HL-60 (cell line): ENCODE results near the gene TAS2R60.

Experiments used
- DNase-seq, 2 experiments: peaks; one replicate each; pipeline ENCODE4 v3.0.0-alpha.2; 2010 to 2020; ENCODE audit warnings: low read depth in 1 of 2, low spot score in 1 of 2
- H3K27ac ChIP-seq: fragments of 250-450 bp; sonication (Bioruptor Pico); replicated peaks from 2 replicates; pipeline ENCODE4 v1.5.1; 2020; ENCODE audit warnings: mild to moderate bottlenecking, moderate library complexity
- H3K27me3 ChIP-seq: fragments of 250-450 bp; sonication (Bioruptor Pico); 2 replicates; pipeline ENCODE4 v1.5.1; 2021; ENCODE audit warnings: mild to moderate bottlenecking, moderate library complexity; ENCODE audit not compliant: insufficient read depth, poor library complexity, severe bottlenecking
- H3K4me3 ChIP-seq: replicated peaks from 2 replicates; pipeline ENCODE4 v1.5.1; 2011; ENCODE audit warnings: mild to moderate bottlenecking, control low read depth, low read length; ENCODE audit not compliant: insufficient read depth
- CTCF ChIP-seq: IDR thresholded peaks from one replicate; pipeline ENCODE4 v1.5.1; 2011; ENCODE audit warnings: low read length, control low read depth, inconsistent platforms; ENCODE audit not compliant: insufficient read depth
- GABPA ChIP-seq: IDR thresholded peaks from 2 replicates; pipeline ENCODE4 v1.6.1; 2012; ENCODE audit warnings: low read depth
- POLR2AphosphoS5 ChIP-seq: IDR thresholded peaks from 2 replicates; pipeline ENCODE4 v1.6.1; 2012; ENCODE audit warnings: low read depth
- REST ChIP-seq: IDR thresholded peaks from 2 replicates; pipeline ENCODE4 v1.6.1; 2012; ENCODE audit warnings: low read depth; ENCODE audit not compliant: insufficient replicate concordance
- SPI1 ChIP-seq: IDR thresholded peaks from 2 replicates; pipeline ENCODE4 v1.6.1; 2012; ENCODE audit warnings: low read depth, mild to moderate bottlenecking, borderline replicate concordance

The TAS2R60 gene

GRCh38 chr7:143458263-143458662, 15.0 kb downstream of the TAS2R60 start:
- Histone ChIP-seq H3K27ac (no peak overlapping the region), H3K4me3 (no peak overlapping the region), H3K27me3 (no peaks in the 10 kb centered on the region)
- TF ChIP-seq GABPA: no peak
- no peak for TF ChIP-seq SPI1
- TF ChIP-seq REST: no peak
- no peak for TF ChIP-seq POLR2AphosphoS5
- TF ChIP-seq CTCF: no peak
- DNase-seq: no peak

- TF ChIP-seq REST (no peak), SPI1 (no peak), POLR2AphosphoS5 (no peak), CTCF (no peak)
- H3K27me3 ChIP-seq: no peaks in the 10 kb centered on the region
- no peak overlapping the region for H3K4me3 ChIP-seq
- H3K27ac ChIP-seq: no peak overlapping the region
- DNase-seq: no peak
Observed at GRCh38 chr7:143458681-143459080, 15.4 kb downstream of the TAS2R60 start.

GRCh38 chr7:143459359-143459758, 16.1 kb downstream of the TAS2R60 start:
- H3K27ac ChIP-seq: no peak overlapping the region
- TF ChIP-seq CTCF (no peak), REST (no peak), SPI1 (no peak), POLR2AphosphoS5 (no peak), GABPA (no peak)

More at GRCh38 chr7:143459359-143459758, 16.1 kb downstream of the TAS2R60 start:
- peaks cover 2% of the 10 kb centered on the region for H3K27me3 ChIP-seq
- H3K4me3 ChIP-seq: no peak overlapping the region
- no peak for DNase-seq
